GM19438 (cell line): ENCODE data around the gene PCNX2.

Experiments used
- ATAC-seq: cut with Tn5 transposase; IDR thresholded peaks from one replicate; pipeline ENCODE4 v1.9.1; 2021; ENCODE audit warnings: low read depth; ENCODE audit not compliant: unreplicated experiment

The PCNX2 gene

DNA sequence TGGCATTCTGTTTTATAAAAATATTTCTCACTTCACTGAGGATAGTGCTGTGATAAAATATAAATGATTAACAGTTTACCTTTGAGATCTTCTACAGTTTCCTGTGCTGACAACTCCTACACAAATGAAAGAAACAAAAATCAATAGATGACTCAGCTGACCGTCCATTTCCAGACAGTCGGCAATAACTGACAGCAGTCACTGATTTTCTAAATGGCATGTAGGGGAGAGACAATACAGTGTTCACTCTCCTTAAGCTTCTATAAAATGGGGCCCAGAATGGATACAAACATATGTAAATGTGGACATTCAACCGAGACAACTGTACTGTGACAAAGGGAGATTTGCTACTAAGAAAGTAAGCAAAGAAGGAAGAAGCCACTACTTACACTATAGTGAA, 34.3 kb downstream of the PCNX2 start:
- peak; percentile 96 for ATAC-seq

DNA sequence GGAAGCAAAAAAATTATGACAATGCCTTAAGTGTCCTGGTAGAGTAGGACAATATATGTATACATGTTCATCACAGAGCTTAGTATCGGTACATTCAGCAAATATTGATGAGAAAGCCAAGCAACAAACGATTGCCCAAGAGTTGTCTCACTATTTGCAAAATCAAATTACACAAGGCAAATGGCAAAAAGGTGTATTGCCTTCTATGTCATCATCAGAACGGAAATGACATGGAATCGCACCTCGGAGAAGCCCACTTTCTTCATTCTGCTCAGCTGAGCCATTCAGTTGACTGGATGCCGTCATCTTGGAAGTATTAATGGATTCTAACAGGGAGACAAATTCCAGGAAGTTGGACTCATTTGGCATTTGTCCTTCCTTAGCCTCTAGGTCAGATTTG, 37.7 kb downstream of the PCNX2 start:
- ATAC-seq = no peak

DNA sequence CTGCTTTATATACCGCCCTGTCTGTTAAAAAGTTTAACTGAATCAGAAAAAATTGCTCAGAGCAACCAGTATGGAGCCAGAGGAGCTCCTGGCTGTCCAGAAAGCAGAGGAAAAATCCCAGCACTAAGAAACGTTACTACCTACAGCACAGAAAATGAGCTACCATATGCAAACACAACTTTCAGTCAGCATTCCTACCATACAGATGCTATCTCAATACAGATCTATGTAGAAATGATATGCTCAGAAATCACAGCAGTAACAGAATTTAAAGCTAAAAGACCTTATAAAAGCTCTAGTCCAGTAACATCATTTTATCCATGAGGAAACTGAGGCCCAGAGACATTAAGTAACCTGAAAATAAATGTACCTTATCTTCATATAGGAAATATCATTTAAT, 38.7 kb downstream of the PCNX2 start:
- ATAC-seq = no peak

- ATAC-seq = no peak
Observed at GRCh38 chr1:233256191-233256590, 39.3 kb downstream of the PCNX2 start.

DNA sequence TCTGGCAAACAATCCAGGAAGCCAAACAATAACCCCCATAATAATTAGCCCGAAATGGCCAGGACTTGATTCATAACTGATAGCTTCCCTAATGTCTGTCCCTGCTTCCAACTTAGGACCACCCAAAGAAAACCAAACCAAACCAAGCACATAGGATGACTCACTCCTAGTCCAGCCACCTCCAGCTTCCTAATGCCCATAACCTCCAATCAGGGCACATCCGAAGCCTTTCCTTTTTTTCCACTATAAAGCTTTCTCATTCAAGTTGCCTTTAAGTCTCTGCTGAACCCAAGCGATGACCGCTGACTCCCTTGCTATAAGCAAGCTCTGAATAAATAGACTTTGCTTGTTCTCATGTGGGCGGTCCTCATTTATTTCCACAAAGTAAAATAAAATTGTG, 40.4 kb downstream of the PCNX2 start:
- ATAC-seq = no peak

GRCh38 chr1:233253832-233254331, 41.6 kb downstream of the PCNX2 start:
- no peak for ATAC-seq

GRCh38 chr1:233253231-233253831, 42.2 kb downstream of the PCNX2 start:
- ATAC-seq = no peak

DNA sequence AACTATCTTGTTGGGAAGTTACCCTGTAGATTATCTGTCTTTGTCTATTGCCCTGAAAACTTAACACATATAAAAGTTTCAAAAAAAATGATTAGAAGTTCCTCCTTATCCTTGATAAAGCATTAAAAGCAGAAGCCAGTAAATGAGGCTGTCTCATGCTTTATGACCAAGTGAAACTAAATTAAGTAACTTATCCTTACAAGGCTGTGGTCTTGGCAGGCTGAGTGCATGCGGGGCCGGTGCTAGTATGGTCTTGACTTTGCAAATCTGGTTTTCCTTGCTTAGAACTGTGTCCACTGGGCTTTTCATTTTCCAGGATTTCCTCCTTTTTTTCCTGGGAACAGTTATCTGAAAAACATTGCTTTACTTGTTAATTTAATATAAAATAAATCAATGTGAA, 43.1 kb downstream of the PCNX2 start:
- no peak for ATAC-seq

DNA sequence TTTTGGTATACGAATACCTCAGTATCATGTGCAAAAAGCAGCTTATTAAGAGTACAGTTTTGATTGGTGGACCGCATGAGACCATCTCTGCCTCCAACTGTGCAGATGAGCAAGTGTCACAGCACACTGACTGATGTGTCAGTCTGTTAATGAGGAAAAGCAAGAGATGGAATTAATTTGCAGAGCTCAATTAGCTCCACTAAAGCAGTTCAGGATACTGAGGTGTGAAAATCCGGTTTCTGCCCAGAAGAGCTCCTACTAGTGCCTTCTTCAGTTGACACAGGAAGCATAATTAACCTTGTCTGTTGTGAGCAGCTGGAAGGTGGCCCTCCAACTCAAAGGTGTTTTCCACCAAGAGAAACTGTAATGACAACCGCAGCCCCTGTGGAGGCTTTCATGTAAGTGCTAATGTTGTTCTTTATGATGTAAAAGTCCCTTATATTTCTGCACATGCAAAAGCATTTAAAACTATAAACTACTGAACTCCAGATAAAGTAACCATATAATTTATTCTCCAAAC, 44.3 kb downstream of the PCNX2 start:
- no peak for ATAC-seq

- ATAC-seq = no peak
Observed at GRCh38 chr1:233248014-233248413, 47.5 kb downstream of the PCNX2 start.

DNA sequence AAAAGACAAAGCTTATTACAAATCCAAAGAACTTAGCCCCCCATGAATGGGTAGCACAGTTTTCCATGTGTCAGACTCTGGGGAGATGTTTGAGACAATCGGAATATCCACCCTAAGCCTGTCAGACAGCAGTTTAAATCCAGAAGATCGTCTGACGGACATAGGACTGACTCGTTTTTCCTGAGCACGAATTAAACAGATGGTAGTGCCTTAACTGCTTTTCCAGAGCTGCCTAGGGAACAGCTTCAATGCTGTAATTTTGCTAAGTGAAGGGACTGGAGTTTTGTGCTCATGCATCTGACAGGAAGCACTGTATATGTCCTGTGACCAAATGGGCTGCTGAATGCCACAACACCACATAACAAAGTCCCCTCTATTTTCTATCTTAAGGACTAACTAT, 48.6 kb downstream of the PCNX2 start:
- no peak for ATAC-seq

GRCh38 chr1:233245191-233245765, 50.2 kb downstream of the PCNX2 start:
- ATAC-seq = no peak

DNA sequence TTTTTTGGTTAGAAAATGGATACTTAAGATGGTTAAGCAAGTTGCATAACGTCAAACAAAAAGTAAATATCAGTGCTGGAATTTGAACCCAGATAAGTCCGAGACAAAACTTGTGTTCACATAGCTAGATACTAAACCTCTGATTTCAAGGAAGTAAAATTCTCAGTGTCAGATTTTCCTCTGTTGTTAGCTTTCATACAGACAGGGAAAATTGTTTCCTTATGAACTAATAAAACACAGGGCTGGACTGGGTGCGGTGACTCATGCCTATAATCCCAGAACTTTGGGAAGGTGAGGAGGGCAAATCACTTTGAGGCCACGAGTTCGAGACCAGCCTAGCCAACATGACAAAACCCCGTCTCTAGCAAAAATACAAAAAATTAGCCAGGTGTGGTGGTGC, 51.3 kb downstream of the PCNX2 start:
- ATAC-seq = no peak

DNA sequence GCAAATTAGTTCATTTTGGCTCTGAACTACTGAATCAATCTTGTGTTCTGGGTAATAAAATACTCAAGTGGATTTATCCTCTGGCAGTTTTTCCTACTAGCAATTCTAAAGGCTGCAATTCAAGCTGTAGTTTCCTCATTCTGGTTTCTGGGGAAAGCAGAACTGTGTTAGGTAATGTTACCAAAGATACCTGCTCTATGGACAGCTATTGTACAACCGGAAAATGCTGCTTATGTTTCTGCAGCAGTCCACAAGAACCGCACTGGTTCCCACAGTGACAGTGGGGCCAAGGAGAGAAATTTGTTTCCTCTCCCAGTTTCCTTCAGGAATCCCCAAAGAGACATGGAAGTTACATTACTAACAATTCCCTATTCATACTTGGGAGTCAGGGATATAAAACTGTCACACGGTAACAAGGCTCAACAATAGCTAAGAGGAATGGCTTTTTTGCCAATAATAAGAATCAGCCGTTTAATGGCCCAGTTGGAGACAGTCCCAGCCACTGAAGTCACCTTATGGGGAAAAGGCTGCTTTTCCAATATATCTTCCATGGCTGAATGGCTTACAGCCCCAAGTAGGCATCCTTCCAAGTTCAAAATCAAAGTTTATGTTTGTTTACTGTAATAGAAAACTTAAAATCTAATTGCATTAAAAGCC, 52.6 kb downstream of the PCNX2 start:
- no peak for ATAC-seq

DNA sequence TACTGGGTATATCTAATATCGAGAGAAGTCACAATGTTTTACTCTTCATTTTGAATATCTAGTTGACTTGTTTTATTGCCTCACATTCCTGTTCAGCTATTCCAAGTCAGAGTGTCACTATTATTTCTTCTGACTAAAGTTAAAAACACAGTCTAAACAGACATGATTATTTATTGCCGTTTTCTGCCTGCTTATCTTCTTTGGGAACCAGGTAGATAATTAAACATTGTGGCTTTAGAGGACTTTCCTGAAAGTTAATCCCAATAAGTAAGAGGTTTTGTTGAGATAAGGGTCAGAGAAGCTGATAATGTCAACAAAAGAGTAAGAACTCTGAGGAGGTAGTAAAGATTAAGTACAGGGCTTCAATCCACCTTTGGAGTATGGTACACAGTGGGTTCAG, 53.8 kb downstream of the PCNX2 start:
- ATAC-seq = no peak

DNA sequence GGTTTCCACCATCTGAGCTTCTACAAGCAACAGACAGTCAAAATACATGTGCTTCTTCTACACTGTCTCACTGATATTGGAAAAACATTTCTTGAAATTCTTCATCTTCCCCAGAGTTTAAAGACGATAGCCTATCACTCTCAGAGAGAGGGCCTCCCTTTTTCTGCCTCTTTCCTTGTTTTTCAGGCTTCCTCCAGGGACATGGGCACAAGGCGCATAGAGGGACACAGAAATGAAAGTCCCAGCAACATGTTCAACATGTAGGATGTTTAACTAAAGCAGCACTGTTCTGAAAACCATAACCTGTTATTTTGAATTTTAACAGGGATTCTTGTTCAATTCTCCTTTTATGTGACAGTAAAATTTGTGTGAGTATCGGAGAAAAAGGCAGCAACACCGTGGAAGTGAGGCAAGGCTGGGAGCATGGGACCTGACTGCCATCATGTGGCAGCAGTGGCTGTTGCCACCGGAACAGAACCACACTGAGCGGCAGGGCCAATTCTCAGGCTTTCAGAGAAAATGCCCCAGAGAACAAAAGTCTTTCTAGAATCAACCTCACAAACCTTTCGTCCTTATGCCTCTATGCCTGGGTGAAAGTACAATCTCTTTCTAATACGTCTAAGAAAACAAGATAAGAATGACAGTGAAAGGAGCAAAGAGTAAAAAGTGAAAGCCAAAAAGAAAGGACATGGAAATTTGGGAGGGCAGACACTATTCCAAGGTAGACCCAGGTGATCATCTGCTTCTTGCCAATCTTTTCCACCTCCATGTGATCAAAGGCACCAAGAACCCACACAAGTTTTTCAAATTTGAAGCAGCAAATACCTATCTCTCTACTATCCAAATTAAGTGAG, 54.5 kb downstream of the PCNX2 start:
- ATAC-seq = no peak

DNA sequence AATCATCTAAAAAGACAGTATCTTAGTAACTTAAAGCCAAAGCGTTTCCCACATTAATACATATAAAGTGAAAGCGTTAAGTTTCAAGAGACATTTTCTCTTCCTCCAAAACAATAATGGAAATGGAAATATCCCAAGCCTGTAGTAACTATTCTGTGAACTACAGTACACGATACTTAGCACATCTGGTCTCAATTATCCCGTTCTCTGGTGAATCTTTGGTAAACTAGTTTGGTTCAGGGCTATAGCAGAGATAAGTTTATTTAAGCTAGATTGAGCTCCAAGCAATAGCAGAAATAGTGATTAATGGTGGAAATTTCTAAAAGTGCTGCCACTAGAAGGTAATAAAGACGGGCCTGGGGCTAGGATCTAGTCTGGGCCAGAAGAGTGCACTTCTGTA, 55.2 kb downstream of the PCNX2 start:
- ATAC-seq = no peak

GRCh38 chr1:233238884-233239431, 56.6 kb downstream of the PCNX2 start:
- ATAC-seq = no peak

DNA sequence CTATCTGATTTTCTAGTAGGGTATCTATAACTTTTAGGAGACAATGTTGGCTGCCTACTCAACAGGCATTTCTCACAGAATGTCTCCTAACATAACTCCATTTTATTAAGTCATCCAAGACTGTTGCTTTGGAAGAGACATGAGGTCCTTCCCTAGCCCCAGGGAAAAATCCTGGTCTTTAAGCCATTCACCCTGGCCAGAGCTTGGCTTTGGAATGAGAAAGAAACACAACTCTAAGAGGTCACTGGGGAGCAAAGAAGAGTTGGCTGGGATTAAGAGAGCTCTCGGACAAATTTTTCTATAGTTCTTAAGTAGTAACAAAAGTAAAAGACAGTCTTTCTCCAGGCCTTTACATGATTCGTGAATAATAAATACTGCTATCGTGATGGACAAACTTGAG, 57.9 kb downstream of the PCNX2 start:
- no peak for ATAC-seq

GRCh38 chr1:233233508-233234040, 62.0 kb downstream of the PCNX2 start:
- ATAC-seq = no peak
